Stimulated activated CD8-positive, alpha-beta memory T cell treated with anti-CD3 and anti-CD28 coated beads, Interleukin-15, amount 100 ng/mL, for 48 hours (primary cell): ENCODE results near the gene ZNF469.

Source experiments
- DNase-seq, 2 donors: peaks; one replicate each; pipeline ENCODE4 v3.0.0-alpha.2; 2020; ENCODE audit warnings: low read depth in 2 of 2

Gene ZNF469

DNA sequence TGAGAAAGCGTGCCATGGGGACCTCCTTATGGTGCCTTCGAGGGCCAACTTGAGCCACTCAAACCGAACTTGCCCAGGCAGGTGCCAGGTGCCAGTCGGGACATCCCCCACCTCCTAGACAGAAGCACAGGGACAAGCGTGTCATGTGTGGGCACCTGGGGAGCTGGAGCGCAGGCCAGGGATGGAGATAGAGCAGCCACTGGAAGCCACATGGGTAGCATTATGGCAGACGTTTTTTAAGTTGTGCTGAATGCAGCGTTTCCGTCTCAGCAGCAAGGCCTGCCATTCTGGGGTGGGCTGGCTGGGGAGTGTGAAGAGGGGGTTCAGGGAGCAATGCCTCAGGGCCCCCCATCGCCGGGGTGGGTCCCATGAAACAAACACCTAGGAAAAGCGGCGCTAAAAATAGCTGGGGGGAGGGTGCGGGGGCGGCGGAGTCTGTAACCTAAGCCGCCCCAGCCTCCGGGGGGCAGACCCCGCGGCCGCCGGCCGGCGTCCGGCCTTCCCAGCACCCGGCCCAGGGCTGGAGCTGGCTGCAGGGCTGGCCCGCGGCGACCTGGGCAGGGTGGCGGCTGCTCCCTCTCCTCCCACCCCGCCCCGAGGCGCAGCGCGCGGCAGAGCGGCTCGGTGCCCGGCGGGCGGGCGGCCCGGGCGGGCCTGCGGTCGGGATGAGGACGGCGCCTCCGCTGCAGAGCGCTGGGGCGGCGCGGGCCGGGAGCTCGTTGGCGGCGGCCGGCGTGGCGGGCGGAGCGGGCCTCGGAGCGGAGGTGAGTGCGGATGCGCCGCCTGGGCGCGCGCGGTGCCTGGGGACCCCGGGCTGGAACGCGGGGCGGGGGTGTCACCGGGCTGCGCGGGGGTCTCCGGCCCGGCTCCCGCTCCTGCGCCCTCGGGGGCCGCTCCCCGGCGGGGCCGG, at the start of gene ZNF469:
ZNF469 (plus strand) TSS at position 469 of the 910 bp plus-strand sequence. CDS start 44,512 bp downstream, outside the sequence.
- no peak for DNase-seq

GRCh38 chr16:88333848-88334777, 48.6 kb upstream of the ZNF469 start:
- no peak for DNase-seq

DNA sequence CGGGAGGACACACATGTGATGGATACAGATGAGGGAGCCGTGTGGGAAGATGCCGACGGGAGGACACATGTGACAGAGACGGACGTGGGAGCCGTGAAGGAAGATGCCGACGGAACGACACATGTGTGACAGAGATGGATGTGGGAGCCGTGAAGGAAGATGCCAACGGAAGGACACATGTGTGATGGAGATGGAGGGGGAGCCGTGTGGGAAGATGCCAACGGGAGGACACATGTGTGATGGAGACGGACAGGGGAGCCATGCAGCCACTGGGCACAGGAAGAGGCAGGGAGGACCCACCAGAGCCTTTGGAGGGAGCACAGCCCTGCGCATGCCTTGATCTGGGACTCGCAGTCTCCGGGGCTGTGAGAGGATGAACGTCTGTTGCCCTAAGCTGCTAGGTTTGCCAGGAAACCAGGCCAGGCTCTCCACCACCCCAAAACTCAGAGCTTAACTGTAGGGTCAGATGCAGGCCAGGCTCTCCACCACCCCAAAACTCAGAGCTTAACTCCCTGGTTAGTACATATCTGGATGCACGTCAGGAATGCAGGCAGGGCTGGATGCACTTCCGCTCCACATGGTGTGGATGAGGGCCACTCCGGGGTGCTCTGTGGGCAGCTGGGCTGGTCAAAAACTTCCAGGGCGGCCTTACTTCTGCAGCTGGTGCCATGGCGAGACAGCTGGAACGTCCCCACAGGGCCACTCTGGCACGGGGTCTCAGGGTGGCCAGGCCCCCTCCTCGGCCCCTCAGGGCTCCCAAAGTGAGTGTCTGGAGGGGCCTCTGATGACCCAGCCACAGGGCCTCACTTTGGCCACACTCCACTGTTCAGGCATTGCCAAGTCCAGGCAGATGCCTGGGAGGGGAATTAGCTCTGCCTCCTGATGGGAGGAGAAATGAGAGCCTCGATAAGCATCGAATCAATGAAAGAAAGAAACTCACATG, 47.7 kb upstream of the ZNF469 start:
- DNase-seq = no peak

GRCh38 chr16:88337021-88337420, 45.7 kb upstream of the ZNF469 start:
- DNase-seq = no peak

GRCh38 chr16:88337538-88337937, 45.2 kb upstream of the ZNF469 start:
- DNase-seq = no peak

GRCh38 chr16:88338111-88338510, 44.6 kb upstream of the ZNF469 start:
- no peak for DNase-seq

DNA sequence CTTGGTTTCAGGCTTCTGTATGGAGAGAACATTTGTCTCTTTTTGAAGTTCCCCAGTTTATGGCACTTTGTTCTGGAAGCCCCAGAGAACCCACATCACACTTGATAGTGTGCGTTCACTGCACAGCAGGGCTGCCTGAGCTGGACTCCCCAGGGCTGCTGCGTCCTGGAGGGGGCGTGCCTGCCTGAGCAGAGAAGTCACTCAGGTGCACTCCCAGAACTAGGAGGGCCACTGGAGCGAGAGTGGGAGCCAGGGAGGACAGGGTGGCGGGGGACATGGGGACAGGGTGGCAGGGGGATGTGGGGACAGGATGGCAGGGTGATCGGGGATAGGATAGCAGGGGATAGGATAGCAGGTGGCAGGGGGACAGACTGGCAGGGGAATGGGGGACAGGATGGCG, 43.9 kb upstream of the ZNF469 start:
- DNase-seq = no peak

- no peak for DNase-seq
These were observed 42.6 kb upstream of the ZNF469 start for GRCh38 chr16:88339930-88340754.

DNA sequence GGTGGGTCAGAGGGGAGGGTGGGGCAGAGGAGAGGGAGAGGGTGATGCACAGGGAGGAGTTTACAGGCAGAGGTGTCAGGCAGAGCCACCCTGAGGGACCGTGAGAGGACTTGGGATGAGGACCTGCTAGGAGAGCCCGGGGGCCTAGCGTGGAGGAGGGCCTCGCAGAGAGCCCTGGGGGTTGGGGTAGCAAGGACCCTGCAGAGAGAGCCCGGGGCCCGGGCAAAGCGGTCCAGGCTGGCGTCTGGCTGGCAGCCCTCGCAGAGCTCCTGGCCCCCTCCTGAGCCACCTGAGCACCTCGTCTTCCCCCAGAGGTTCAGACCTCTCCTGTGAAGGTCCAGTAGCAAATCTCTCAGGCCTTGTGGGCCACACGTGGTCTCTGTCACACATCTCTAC, 42.0 kb upstream of the ZNF469 start:
- no peak for DNase-seq

- DNase-seq = no peak
These were observed 41.0 kb upstream of the ZNF469 start for GRCh38 chr16:88341551-88342290.

DNA sequence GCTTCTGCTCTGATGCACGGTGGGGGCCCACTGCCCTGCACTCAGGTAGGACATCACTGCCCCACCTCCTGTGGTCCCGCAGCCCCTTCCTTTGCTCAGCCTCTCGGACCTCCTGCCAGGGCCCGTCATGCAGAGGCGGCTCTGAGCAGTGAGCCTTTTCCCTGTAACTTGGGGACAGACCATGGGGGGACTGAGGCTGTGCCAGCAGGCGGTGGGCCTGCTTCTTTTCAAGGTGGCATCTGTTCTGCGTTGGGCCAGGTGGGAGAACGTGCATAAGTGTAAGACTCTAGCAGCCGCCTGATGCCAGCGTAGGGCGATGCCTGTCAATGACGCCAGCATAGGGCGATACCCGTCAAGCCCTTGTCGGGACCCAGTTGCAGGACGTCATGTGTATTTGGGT, 40.3 kb upstream of the ZNF469 start:
- no peak for DNase-seq

GRCh38 chr16:88343271-88343791, 39.4 kb upstream of the ZNF469 start:
- DNase-seq = no peak

DNA sequence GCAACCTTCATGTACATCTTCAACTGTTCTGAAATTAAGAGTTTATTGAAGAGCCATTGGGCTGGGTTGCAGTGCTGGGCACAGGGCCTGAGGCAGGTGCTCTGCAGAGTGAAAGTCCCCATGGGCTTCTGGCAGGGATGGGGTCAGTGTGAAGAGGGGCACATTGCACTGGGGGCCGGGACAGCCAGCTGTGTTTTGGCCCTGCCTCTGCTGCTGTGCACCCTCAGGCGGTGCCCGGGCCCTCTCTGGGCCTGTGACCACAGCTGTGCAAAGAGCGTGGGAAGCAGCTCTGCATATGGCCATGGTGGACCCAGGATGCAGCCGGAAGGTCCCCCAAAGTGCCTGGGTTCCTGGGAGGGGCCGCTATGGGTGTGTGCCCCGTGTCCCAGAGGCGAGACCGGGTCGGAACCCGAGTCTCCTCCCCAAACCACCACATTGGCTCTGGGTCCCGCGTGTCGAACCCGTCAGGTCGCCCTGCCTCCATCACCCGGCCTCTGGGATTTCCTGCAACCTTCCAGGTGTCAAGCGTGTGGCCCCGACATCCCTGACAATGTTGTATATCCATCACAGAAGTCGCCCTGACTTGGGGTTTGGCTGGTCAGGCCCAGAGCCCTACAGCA, 38.2 kb upstream of the ZNF469 start:
- DNase-seq = no peak

- DNase-seq = no peak
These were observed 37.6 kb upstream of the ZNF469 start for GRCh38 chr16:88345031-88345720.

DNA sequence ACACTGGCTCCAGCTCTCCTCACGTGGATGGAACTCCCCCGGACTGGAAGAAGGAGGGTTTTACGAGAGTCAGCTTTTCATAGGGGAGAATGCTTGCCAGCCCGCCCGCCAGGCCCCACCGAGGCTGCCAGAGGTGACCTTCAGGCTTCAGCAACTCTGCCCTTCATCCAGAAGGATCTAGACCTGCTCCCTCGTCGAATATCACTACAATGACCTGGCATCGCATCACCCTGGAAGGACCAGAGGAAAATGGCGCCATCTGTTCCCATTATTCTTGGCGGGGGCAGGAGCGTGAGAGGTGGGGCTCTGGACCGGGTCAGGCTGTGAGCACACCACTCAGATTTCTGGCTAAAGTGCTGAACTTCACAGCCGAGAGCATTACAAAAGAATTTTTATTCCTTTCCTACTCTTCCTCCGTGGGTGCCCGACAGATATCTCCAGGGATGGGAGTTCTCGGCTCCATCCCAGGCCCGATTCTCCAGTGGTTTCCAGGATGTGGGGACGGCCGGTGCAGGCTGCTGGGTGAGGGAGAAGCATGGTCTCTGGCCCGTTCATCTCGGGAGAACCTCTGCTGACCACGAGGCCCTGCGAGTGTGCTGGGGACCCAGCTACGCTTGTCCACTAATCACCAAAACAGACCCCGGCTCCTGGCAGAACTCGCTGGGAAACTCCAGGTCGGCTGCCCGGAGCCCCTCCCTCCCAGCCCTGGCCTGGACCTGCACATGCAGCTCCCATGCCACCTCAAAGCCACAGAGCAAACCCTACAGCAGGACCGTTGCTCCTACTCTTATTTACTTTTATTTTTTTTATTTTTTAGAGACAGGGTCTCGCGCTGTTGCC, 36.8 kb upstream of the ZNF469 start:
- no peak for DNase-seq

GRCh38 chr16:88346680-88347505, 35.9 kb upstream of the ZNF469 start:
- no peak for DNase-seq
